WTC11 (cell line): ENCODE data around the gene C1QTNF12.

Experiments
- ATF1 ChIP-seq: sonication (generic); formaldehyde crosslinking; IDR thresholded peaks from 2 replicates; pipeline ENCODE4 v1.8.1; 2023; ENCODE audit warnings: mild to moderate bottlenecking, moderate library complexity, missing genetic modification reagents
- CREB1 ChIP-seq: sonication (generic); formaldehyde crosslinking; IDR thresholded peaks from 2 replicates; pipeline ENCODE4 v1.8.0; 2023; ENCODE audit warnings: mild to moderate bottlenecking, missing genetic modification reagents
- CREM ChIP-seq: sonication (generic); formaldehyde crosslinking; IDR thresholded peaks from 2 replicates; pipeline ENCODE4 v1.8.1; 2022; ENCODE audit warnings: mild to moderate bottlenecking, missing genetic modification reagents, moderate library complexity
- CTCF ChIP-seq: fragments of 200-600 bp; IDR thresholded peaks from 2 replicates; pipeline ENCODE4 v1.8.0; 2022; ENCODE audit warnings: antibody characterized with exemption
- E2F1 ChIP-seq: sonication (generic); formaldehyde crosslinking; IDR thresholded peaks from 2 replicates; pipeline ENCODE4 v1.8.0; 2022; ENCODE audit warnings: mild to moderate bottlenecking, missing genetic modification reagents
- E2F5 ChIP-seq: sonication (generic); formaldehyde crosslinking; IDR thresholded peaks from 2 replicates; pipeline ENCODE4 v1.8.1; 2022; ENCODE audit warnings: mild to moderate bottlenecking, moderate library complexity, missing genetic modification reagents
- FOXJ3 ChIP-seq: sonication (generic); formaldehyde crosslinking; IDR thresholded peaks from 2 replicates; pipeline ENCODE4 v1.9.0; 2021; ENCODE audit warnings: missing genetic modification reagents, mild to moderate bottlenecking, borderline replicate concordance
- JUN ChIP-seq: sonication (generic); formaldehyde crosslinking; IDR thresholded peaks from 2 replicates; pipeline ENCODE4 v1.8.0; 2023; ENCODE audit warnings: mild to moderate bottlenecking, missing genetic modification reagents
- KAT7 ChIP-seq: sonication (generic); formaldehyde crosslinking; IDR thresholded peaks from 2 replicates; pipeline ENCODE4 v1.8.1; 2023; ENCODE audit warnings: missing genetic modification reagents, mild to moderate bottlenecking, borderline replicate concordance
- MAX ChIP-seq: sonication (generic); formaldehyde crosslinking; IDR thresholded peaks from 2 replicates; pipeline ENCODE4 v1.8.0; 2022; ENCODE audit warnings: mild to moderate bottlenecking, missing genetic modification reagents
- PRDM15 ChIP-seq: sonication (generic); formaldehyde crosslinking; IDR thresholded peaks from 2 replicates; pipeline ENCODE4 v1.8.0; 2022; ENCODE audit warnings: missing genetic modification reagents
- USF1 ChIP-seq: sonication (generic); formaldehyde crosslinking; IDR thresholded peaks from 2 replicates; pipeline ENCODE4 v1.8.0; 2022; ENCODE audit warnings: mild to moderate bottlenecking, missing genetic modification reagents
- USF2 ChIP-seq: sonication (generic); formaldehyde crosslinking; IDR thresholded peaks from 2 replicates; pipeline ENCODE4 v1.8.1; 2023; ENCODE audit warnings: mild to moderate bottlenecking, missing genetic modification reagents, moderate library complexity
- ZNF423 ChIP-seq: fragments of 250-450 bp; sonication (Bioruptor Pico); IDR thresholded peaks from 2 replicates; pipeline ENCODE4 v2.1.2; 2022; ENCODE audit warnings: mild to moderate bottlenecking, moderate library complexity

- TF ChIP-seq USF2: no peak
- TF ChIP-seq MAX (CRISPR knock-in tag): no peak
- TF ChIP-seq E2F1 (CRISPR knock-in tag): no peak
- TF ChIP-seq CREM: no peak
- TF ChIP-seq E2F5 (CRISPR knock-in tag): no peak
- TF ChIP-seq JUN (CRISPR knock-in tag): no peak
- TF ChIP-seq PRDM15 (CRISPR knock-in tag): no peak
- TF ChIP-seq KAT7 (CRISPR knock-in tag): no peak
- no peak for TF ChIP-seq CTCF
- no peak for TF ChIP-seq FOXJ3 (CRISPR knock-in tag)
- TF ChIP-seq ZNF423: no peak
- TF ChIP-seq ATF1: no peak
- TF ChIP-seq USF1 (CRISPR knock-in tag): no peak
- TF ChIP-seq CREB1: no peak
Measured at GRCh38 chr1:1250786-1251284, 4.3 kb upstream of the C1QTNF12 start.
